NCI-H128 (cell line): Measurements from ENCODE around the gene RNF11.

Source experiments
- DNase-seq: peaks from one replicate; lab custom pipeline; 2025; ENCODE audit not compliant: unreplicated experiment; lab: John Stamatoyannopoulos, UW

Gene RNF11

GRCh38 chr1:51311826-51312225 lies 75.8 kb downstream of the RNF11 start:
- no peak for DNase-seq

GRCh38 chr1:51312718-51313117 lies 76.6 kb downstream of the RNF11 start:
- no peak for DNase-seq

- no peak for DNase-seq
These were observed 77.3 kb downstream of the RNF11 start for GRCh38 chr1:51313268-51313852.

GRCh38 chr1:51313961-51314777 lies 78.1 kb downstream of the RNF11 start:
- no peak for DNase-seq

- no peak for DNase-seq
These were observed 78.9 kb downstream of the RNF11 start for GRCh38 chr1:51314974-51315373.

- no peak for DNase-seq
These were observed 80.2 kb downstream of the RNF11 start for GRCh38 chr1:51316113-51316845.

GRCh38 chr1:51316846-51317120 lies 80.7 kb downstream of the RNF11 start:
- DNase-seq: no peak

GRCh38 chr1:51317798-51318197 lies 81.7 kb downstream of the RNF11 start:
- DNase-seq: no peak

- no peak for DNase-seq
These were observed 85.2 kb downstream of the RNF11 start for GRCh38 chr1:51320967-51321923.

GRCh38 chr1:51321924-51322280 lies 85.8 kb downstream of the RNF11 start:
- no peak for DNase-seq

GRCh38 chr1:51322417-51323101 lies 86.5 kb downstream of the RNF11 start:
- no peak for DNase-seq
